Kidney epithelial cell (primary cell): ENCODE results near the gene RNF149. TPM values are rescaled to one million over a fixed set of nuclear protein-coding genes. Genes with fewer than 3 reads are reported as not detected.
"Not testable (repeated sequence)": the region's sequence is repeated elsewhere in the genome, so short reads cannot be mapped to it uniquely, and the experiment has no call there.

Experiments used
- DNase-seq: peaks from one replicate; pipeline ENCODE4 v3.0.0-alpha.2; 2010; ENCODE audit warnings: low read depth
- H3K27me3 ChIP-seq: 2 replicates; pipeline ENCODE4 v1.6.0; 2011; ENCODE audit warnings: low read length; ENCODE audit not compliant: control insufficient read depth, insufficient read depth
- H3K36me3 ChIP-seq: 2 replicates; pipeline ENCODE4 v1.5.1; 2011; ENCODE audit warnings: low read length; ENCODE audit not compliant: control insufficient read depth, insufficient read depth
- H3K4me3 ChIP-seq: 2 replicates; pipeline ENCODE4 v1.5.1; 2011; ENCODE audit warnings: low read depth, mild to moderate bottlenecking, control low read depth, low read length
- CTCF ChIP-seq: IDR thresholded peaks from 2 replicates; pipeline ENCODE4 v1.5.1; 2011; ENCODE audit warnings: mild to moderate bottlenecking, moderate library complexity, low read length, control low read depth, inconsistent platforms; ENCODE audit not compliant: insufficient read depth, poor library complexity, severe bottlenecking
- total RNA-seq: library from RNA; depleted of rRNA; stranded (reverse); fragments of >200 nt; gene quantifications from 2 replicates; pipeline ENCODE4 v1.2.3, GENCODE V29; 2015

The RNF149 gene
- total RNA-seq, 1 donor from 2014 or later, result 66.2 TPM

- no peaks in the 10 kb centered on the region for H3K36me3 ChIP-seq
- peak within 1 kb of the TSS; percentile 82 for H3K4me3 ChIP-seq
- H3K27me3 ChIP-seq, result no peaks in the 10 kb centered on the region
- no peak for TF ChIP-seq CTCF
- peak; percentile 86 for DNase-seq
These were observed 56.0 kb downstream of the RNF149 start, which contains the start of gene CNOT11 for GRCh38 chr2:101252408-101253012. TSS of gene CNOT11 (plus strand) at chr2:101252886. CDS start at chr2:101252965, 79 bp downstream.

DNA sequence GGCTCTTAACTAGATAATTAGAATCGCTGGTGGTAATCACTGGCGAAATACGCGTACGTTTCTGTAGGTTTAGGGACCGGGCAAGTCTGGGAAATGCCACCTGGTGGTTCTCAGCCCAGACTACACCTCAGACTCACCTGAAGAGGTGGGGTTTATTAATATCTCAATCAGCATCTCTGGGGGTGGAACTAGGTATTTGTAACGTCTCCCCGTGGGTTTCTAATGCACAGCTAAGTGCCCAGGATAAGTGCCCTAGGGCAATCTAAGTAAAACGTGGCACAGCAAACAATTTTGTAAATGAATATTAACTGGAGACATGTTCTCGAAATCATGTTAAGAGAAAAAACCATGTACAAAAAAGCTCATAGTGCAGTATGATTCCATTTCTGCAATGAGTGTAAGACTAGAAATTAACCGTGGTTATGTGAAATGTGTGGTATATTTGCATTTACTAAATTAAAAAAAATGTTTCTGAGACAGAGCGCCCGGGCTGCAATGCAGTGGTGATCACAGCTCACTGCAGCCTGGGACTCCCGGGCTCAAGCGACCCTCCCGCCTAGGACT lies 56.6 kb downstream of the RNF149 start:
- no peak for DNase-seq
- H3K27me3 ChIP-seq, result no peaks in the 10 kb centered on the region
- peak; percentile 54 for TF ChIP-seq CTCF
- H3K4me3 ChIP-seq, result peak overlapping the region; percentile 64
- no peaks in the 10 kb centered on the region for H3K36me3 ChIP-seq

GRCh38 chr2:101251246-101251781 lies 57.2 kb downstream of the RNF149 start:
- not testable (repeated sequence) for H3K36me3 ChIP-seq, H3K4me3 ChIP-seq

GRCh38 chr2:101249826-101250225 lies 58.7 kb downstream of the RNF149 start:
- no peak for TF ChIP-seq CTCF
- DNase-seq, result no peak
- H3K27me3 ChIP-seq, result no peaks in the 10 kb centered on the region
- H3K4me3 ChIP-seq, result no peak overlapping the region
- H3K36me3 ChIP-seq, result no peaks in the 10 kb centered on the region

More at GRCh38 chr2:101251246-101251781, 57.2 kb downstream of the RNF149 start:
- not testable (repeated sequence) for DNase-seq, H3K27me3 ChIP-seq

DNA sequence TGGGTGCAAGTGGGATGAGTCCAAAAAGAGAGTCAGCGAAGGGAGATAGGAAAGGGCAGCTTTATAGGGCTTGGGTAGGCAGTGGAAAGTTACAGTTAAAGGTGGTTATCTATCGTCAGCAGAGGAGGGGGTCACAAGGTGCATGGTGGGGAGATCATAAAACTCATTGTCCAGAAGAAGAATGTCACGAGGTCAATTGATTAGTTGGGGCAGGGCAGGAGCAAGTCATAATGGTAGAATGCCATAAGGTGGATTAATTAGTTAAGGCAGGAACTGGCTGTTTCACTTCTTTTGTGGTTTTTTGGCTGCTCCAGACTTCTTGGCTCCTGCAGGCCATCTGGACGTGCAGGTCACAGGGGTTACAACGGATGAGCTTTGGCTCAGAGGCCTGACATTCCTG lies 59.7 kb downstream of the RNF149 start:
- DNase-seq, H3K27me3 ChIP-seq, H3K4me3 ChIP-seq, H3K36me3 ChIP-seq: not testable (repeated sequence)

- DNase-seq, H3K27me3 ChIP-seq, H3K36me3 ChIP-seq: not testable (repeated sequence)
These were observed 63.0 kb downstream of the RNF149 start for GRCh38 chr2:101245468-101245867.

GRCh38 chr2:101244899-101245298 lies 63.6 kb downstream of the RNF149 start:
- H3K27me3 ChIP-seq, H3K36me3 ChIP-seq, DNase-seq, H3K4me3 ChIP-seq: not testable (repeated sequence)

More at GRCh38 chr2:101245468-101245867, 63.0 kb downstream of the RNF149 start:
- H3K4me3 ChIP-seq, result not testable (repeated sequence)

- DNase-seq, H3K36me3 ChIP-seq, H3K4me3 ChIP-seq, H3K27me3 ChIP-seq: not testable (repeated sequence)
These were observed 64.1 kb downstream of the RNF149 start for GRCh38 chr2:101244373-101244772.
